GM18870 (cell line): ENCODE data around the gene DHRS3.

Experiments used
- ATAC-seq: cut with Tn5 transposase; IDR thresholded peaks from one replicate; pipeline ENCODE4 v1.9.1; 2021; ENCODE audit warnings: moderate library complexity; ENCODE audit not compliant: unreplicated experiment

The DHRS3 gene

DNA sequence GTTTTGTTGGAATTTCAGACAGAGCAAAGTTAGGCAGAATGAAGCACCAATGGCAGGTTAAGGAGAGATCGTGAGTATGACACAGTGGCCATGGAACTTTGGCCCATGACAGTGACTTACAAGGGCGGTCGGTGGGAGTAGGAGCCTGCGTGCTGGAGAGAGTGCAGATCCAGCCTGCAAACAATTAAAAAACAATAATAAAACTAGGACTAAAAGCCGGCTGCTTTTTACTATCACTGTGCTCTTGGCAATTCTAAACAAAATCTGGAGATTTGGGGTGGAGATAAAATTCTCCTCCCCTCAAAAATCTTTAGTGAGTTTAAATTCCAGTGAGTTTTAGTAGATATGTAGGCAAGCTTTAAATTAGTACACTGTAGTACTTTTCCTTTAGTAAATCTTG lies 96.9 kb downstream of the DHRS3 start:
- no peak for ATAC-seq

DNA sequence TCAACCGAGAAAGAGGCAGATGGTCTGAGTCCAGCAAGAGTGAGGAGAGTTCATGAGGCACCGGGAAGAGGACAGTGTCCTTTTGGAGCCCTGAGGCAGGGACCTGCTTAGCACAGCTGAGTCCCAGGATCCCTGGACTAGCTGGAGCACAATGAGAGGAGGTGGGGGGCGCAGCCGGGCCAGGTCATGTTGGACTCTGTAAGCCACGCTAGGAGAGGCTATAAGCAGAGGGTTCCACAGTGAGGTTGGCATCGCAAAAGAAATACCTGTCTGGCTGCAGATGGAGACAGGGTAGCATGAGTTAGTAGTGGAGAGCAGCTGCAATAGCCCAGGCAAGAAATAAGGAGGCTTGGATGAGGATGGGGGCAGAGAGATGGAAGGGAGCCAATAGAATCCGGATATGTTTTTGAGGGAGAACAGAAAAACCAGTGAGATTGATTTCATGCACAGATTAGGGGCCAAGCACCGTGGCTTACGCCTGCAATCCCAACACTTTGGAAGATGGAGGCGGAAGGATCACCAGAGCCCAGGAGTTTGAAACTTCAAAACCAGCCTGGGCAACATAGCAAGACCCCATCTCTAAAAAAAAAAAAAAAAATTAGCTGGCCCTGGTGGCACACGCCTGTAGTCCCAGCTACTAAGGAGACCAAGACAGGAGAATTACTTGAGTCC lies 98.2 kb downstream of the DHRS3 start:
- ATAC-seq, result no peak

DNA sequence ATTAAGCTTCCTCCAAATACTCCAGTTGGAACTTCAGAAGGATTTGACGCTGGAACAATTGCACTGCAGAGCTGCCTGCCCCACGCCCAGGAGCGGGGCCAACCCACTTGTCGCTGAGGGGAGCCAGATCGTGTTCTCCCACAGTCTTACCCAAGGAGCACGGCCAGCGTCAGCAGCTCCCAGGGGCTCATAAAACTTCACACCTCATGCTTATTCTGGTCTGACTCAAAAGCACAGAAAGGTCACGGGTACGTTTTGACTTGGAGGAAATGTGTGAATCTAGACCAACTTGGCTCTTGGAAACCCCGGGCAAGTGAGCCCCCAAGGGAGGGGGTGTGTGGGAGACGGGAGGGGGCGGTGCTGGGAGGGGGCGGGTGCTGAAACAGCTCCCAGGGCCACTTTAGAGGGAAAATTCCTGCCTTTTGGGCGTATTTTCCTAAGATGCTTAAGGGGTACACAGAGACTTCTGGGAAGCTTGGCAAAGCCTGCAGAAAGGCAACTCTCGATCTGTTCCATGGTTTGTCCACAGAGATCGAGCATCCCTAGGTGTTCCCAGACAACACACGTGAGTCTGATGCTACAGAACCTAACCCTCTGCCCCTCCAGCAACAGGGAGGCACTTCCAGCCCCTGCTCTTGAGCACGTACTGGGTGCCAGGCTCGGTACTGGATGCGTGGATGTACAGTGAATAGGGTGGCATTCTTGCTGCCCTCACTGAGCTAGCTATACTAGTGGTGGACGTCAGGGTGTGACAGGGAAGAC lies 98.9 kb downstream of the DHRS3 start:
- no peak for ATAC-seq
